ENCODE data around the gene CRMP1.

Gene CRMP1

GRCh38 chr4:5885733-5886132, 7.2 kb downstream of the CRMP1 start:
- H3K27me3 ChIP-seq (ENCODE audit: insufficient read depth, low read length, poor library complexity), result no peaks in the 10 kb centered on the region

GRCh38 chr4:5884796-5885195, 8.1 kb downstream of the CRMP1 start:
- Histone ChIP-seq H3K4me3 (ENCODE audit: low read length) (no peak overlapping the region), H3K4ac (ENCODE audit: low read depth, low read length) (no peak overlapping the region), H2AK5ac (ENCODE audit: low read length) (no peak overlapping the region), H4K8ac (ENCODE audit: low read depth, low read length) (no peak overlapping the region), H3K36me3 (ENCODE audit: control insufficient read depth, insufficient read depth, low read length) (no peaks in the 10 kb centered on the region), H3K4me2 (ENCODE audit: low read length) (no peak overlapping the region), H2BK5ac (ENCODE audit: low read length) (no peak overlapping the region), H3K4me1 (ENCODE audit: control insufficient read depth, low read depth, low read length) (peaks cover 4% of the 10 kb centered on the region), H3K23ac (ENCODE audit: low read length) (no peak overlapping the region), H2BK15ac (replicated peaks; ENCODE audit: low read depth) (no peak overlapping the region), H3K27ac (ENCODE audit: low read depth, low read length) (no peak overlapping the region), H2BK120ac (ENCODE audit: low read depth, low read length) (no peak overlapping the region), H3K79me1 (ENCODE audit: low read length) (peaks cover 52% of the 10 kb centered on the region), H3K79me2 (ENCODE audit: control insufficient read depth, insufficient read depth, low read length) (peaks cover 66% of the 10 kb centered on the region), H3K9ac (ENCODE audit: low read length) (no peak overlapping the region), H3K56ac (ENCODE audit: low read length) (no peak overlapping the region), H3K27me3 (ENCODE audit: insufficient read depth, low read length, poor library complexity) (no peaks in the 10 kb centered on the region), H3K18ac (ENCODE audit: low read length) (no peak overlapping the region), H4K5ac (ENCODE audit: low read length) (no peak overlapping the region)
- no CpG with 5 or more reads among the region's 7 CpGs for WGBS (ENCODE audit: extremely low coverage, insufficient coverage, low lambda C conversion rate)
- no peak for DNase-seq

More at GRCh38 chr4:5885733-5886132, 7.2 kb downstream of the CRMP1 start:
- no peak overlapping the region for H2BK15ac ChIP-seq (replicated peaks; ENCODE audit: low read depth)
- H2BK120ac ChIP-seq (ENCODE audit: low read depth, low read length), result no peak overlapping the region
- H3K4me2 ChIP-seq (ENCODE audit: low read length), result no peak overlapping the region
- no peaks in the 10 kb centered on the region for H3K36me3 ChIP-seq (ENCODE audit: control insufficient read depth, insufficient read depth, low read length)
- peak overlapping the region; percentile 67 for H3K23ac ChIP-seq (ENCODE audit: low read length)
- no peak overlapping the region for H3K9ac ChIP-seq (ENCODE audit: low read length)
- no peak overlapping the region for H4K5ac ChIP-seq (ENCODE audit: low read length)
- peaks cover 7% of the 10 kb centered on the region for H3K4me1 ChIP-seq (ENCODE audit: control insufficient read depth, low read depth, low read length)
- no peak overlapping the region for H3K4me3 ChIP-seq (ENCODE audit: low read length)
- H3K4ac ChIP-seq (ENCODE audit: low read depth, low read length), result no peak overlapping the region
- H4K8ac ChIP-seq (ENCODE audit: low read depth, low read length), result no peak overlapping the region
- DNase-seq, result no peak
- H2AK5ac ChIP-seq (ENCODE audit: low read length), result no peak overlapping the region
- no CpG with 5 or more reads among the region's 3 CpGs for WGBS (ENCODE audit: extremely low coverage, insufficient coverage, low lambda C conversion rate)
- no peak overlapping the region for H3K27ac ChIP-seq (ENCODE audit: low read depth, low read length)
- no peak overlapping the region for H3K18ac ChIP-seq (ENCODE audit: low read length)
- no peak overlapping the region for H2BK5ac ChIP-seq (ENCODE audit: low read length)
- H3K79me1 ChIP-seq (ENCODE audit: low read length), result peaks cover 44% of the 10 kb centered on the region
- peak overlapping the region; percentile 17 for H3K56ac ChIP-seq (ENCODE audit: low read length)
- H3K79me2 ChIP-seq (ENCODE audit: control insufficient read depth, insufficient read depth, low read length), result peaks cover 58% of the 10 kb centered on the region

- Histone ChIP-seq H3K4ac (ENCODE audit: low read depth, low read length) (no peak overlapping the region), H3K18ac (ENCODE audit: low read length) (no peak overlapping the region), H2BK5ac (ENCODE audit: low read length) (no peak overlapping the region), H3K36me3 (ENCODE audit: control insufficient read depth, insufficient read depth, low read length) (no peaks in the 10 kb centered on the region), H4K5ac (ENCODE audit: low read length) (no peak overlapping the region), H3K56ac (ENCODE audit: low read length) (no peak overlapping the region), H3K4me2 (ENCODE audit: low read length) (no peak overlapping the region), H2BK120ac (ENCODE audit: low read depth, low read length) (no peak overlapping the region), H3K9ac (ENCODE audit: low read length) (no peak overlapping the region), H3K23ac (ENCODE audit: low read length) (no peak overlapping the region), H4K8ac (ENCODE audit: low read depth, low read length) (no peak overlapping the region), H2BK15ac (replicated peaks; ENCODE audit: low read depth) (no peak overlapping the region), H2AK5ac (ENCODE audit: low read length) (no peak overlapping the region), H3K79me1 (ENCODE audit: low read length) (peaks cover 57% of the 10 kb centered on the region), H3K27me3 (ENCODE audit: insufficient read depth, low read length, poor library complexity) (no peaks in the 10 kb centered on the region), H3K4me1 (ENCODE audit: control insufficient read depth, low read depth, low read length) (peaks cover 2% of the 10 kb centered on the region), H3K4me3 (ENCODE audit: low read length) (no peak overlapping the region), H3K27ac (ENCODE audit: low read depth, low read length) (no peak overlapping the region), H3K79me2 (ENCODE audit: control insufficient read depth, insufficient read depth, low read length) (peaks cover 70% of the 10 kb centered on the region)
- no peak for DNase-seq
- WGBS (ENCODE audit: extremely low coverage, insufficient coverage, low lambda C conversion rate), result no CpG with 5 or more reads among the region's 1 CpG
These were observed 9.0 kb downstream of the CRMP1 start for GRCh38 chr4:5883916-5884315.

- no peak overlapping the region for H3K9ac ChIP-seq (ENCODE audit: low read length)
- no peak overlapping the region for H3K56ac ChIP-seq (ENCODE audit: low read length)
- no peaks in the 10 kb centered on the region for H3K4me1 ChIP-seq (ENCODE audit: control insufficient read depth, low read depth, low read length)
- H4K5ac ChIP-seq (ENCODE audit: low read length), result no peak overlapping the region
- H3K4ac ChIP-seq (ENCODE audit: low read depth, low read length), result no peak overlapping the region
- no peak overlapping the region for H3K4me2 ChIP-seq (ENCODE audit: low read length)
- no peak overlapping the region for H2BK15ac ChIP-seq (replicated peaks; ENCODE audit: low read depth)
- H2BK120ac ChIP-seq (ENCODE audit: low read depth, low read length), result no peak overlapping the region
- H2BK5ac ChIP-seq (ENCODE audit: low read length), result no peak overlapping the region
- H3K79me2 ChIP-seq (ENCODE audit: control insufficient read depth, insufficient read depth, low read length), result peaks cover 80% of the 10 kb centered on the region
- H3K27ac ChIP-seq (ENCODE audit: low read depth, low read length), result no peak overlapping the region
- no CpG with 5 or more reads among the region's 3 CpGs for WGBS (ENCODE audit: extremely low coverage, insufficient coverage, low lambda C conversion rate)
- peaks cover 65% of the 10 kb centered on the region for H3K79me1 ChIP-seq (ENCODE audit: low read length)
- no peak overlapping the region for H3K18ac ChIP-seq (ENCODE audit: low read length)
- H3K27me3 ChIP-seq (ENCODE audit: insufficient read depth, low read length, poor library complexity), result no peaks in the 10 kb centered on the region
- H4K8ac ChIP-seq (ENCODE audit: low read depth, low read length), result no peak overlapping the region
- no peak overlapping the region for H2AK5ac ChIP-seq (ENCODE audit: low read length)
- H3K23ac ChIP-seq (ENCODE audit: low read length), result no peak overlapping the region
- peak; percentile 64 for DNase-seq
- H3K36me3 ChIP-seq (ENCODE audit: control insufficient read depth, insufficient read depth, low read length), result no peaks in the 10 kb centered on the region
- H3K4me3 ChIP-seq (ENCODE audit: low read length), result no peak overlapping the region
These were observed 9.9 kb downstream of the CRMP1 start for GRCh38 chr4:5882947-5883346.

- H3K23ac ChIP-seq (ENCODE audit: low read length), result no peak overlapping the region
- DNase-seq, result peak; percentile 33
- H3K4me1 ChIP-seq (ENCODE audit: control insufficient read depth, low read depth, low read length), result no peaks in the 10 kb centered on the region
- no peak overlapping the region for H3K4ac ChIP-seq (ENCODE audit: low read depth, low read length)
- no peak overlapping the region for H3K4me3 ChIP-seq (ENCODE audit: low read length)
- no peaks in the 10 kb centered on the region for H3K36me3 ChIP-seq (ENCODE audit: control insufficient read depth, insufficient read depth, low read length)
- H2AK5ac ChIP-seq (ENCODE audit: low read length), result no peak overlapping the region
- H3K27me3 ChIP-seq (ENCODE audit: insufficient read depth, low read length, poor library complexity), result no peaks in the 10 kb centered on the region
- no peak overlapping the region for H2BK5ac ChIP-seq (ENCODE audit: low read length)
- peaks cover 76% of the 10 kb centered on the region for H3K79me2 ChIP-seq (ENCODE audit: control insufficient read depth, insufficient read depth, low read length)
- H4K8ac ChIP-seq (ENCODE audit: low read depth, low read length), result no peak overlapping the region
- H3K79me1 ChIP-seq (ENCODE audit: low read length), result peaks cover 66% of the 10 kb centered on the region
- whole genome bisulfite sequencing (ENCODE audit: extremely low coverage, insufficient coverage, low lambda C conversion rate), result no CpG with 5 or more reads among the region's 4 CpGs
- no peak overlapping the region for H3K4me2 ChIP-seq (ENCODE audit: low read length)
- no peak overlapping the region for H3K56ac ChIP-seq (ENCODE audit: low read length)
- H3K9ac ChIP-seq (ENCODE audit: low read length), result no peak overlapping the region
- H3K18ac ChIP-seq (ENCODE audit: low read length), result no peak overlapping the region
- no peak overlapping the region for H2BK120ac ChIP-seq (ENCODE audit: low read depth, low read length)
- H2BK15ac ChIP-seq (replicated peaks; ENCODE audit: low read depth), result no peak overlapping the region
- no peak overlapping the region for H4K5ac ChIP-seq (ENCODE audit: low read length)
- no peak overlapping the region for H3K27ac ChIP-seq (ENCODE audit: low read depth, low read length)
These were observed 11.5 kb downstream of the CRMP1 start for GRCh38 chr4:5881340-5881739.

- H3K27ac ChIP-seq (ENCODE audit: low read depth, low read length), result no peak overlapping the region
- no peak for DNase-seq
- H3K9ac ChIP-seq (ENCODE audit: low read length), result no peak overlapping the region
- no peak overlapping the region for H2AK5ac ChIP-seq (ENCODE audit: low read length)
- WGBS (ENCODE audit: extremely low coverage, insufficient coverage, low lambda C conversion rate), result no CpG with 5 or more reads among the region's 6 CpGs
- H3K79me1 ChIP-seq (ENCODE audit: low read length), result peaks cover 64% of the 10 kb centered on the region
- H3K4ac ChIP-seq (ENCODE audit: low read depth, low read length), result no peak overlapping the region
- H3K56ac ChIP-seq (ENCODE audit: low read length), result no peak overlapping the region
- H3K4me2 ChIP-seq (ENCODE audit: low read length), result no peak overlapping the region
- no peak overlapping the region for H3K4me3 ChIP-seq (ENCODE audit: low read length)
- peaks cover 2% of the 10 kb centered on the region for H3K4me1 ChIP-seq (ENCODE audit: control insufficient read depth, low read depth, low read length)
- H4K8ac ChIP-seq (ENCODE audit: low read depth, low read length), result no peak overlapping the region
- no peaks in the 10 kb centered on the region for H3K36me3 ChIP-seq (ENCODE audit: control insufficient read depth, insufficient read depth, low read length)
- no peaks in the 10 kb centered on the region for H3K27me3 ChIP-seq (ENCODE audit: insufficient read depth, low read length, poor library complexity)
- no peak overlapping the region for H2BK120ac ChIP-seq (ENCODE audit: low read depth, low read length)
- no peak overlapping the region for H2BK5ac ChIP-seq (ENCODE audit: low read length)
- no peak overlapping the region for H4K5ac ChIP-seq (ENCODE audit: low read length)
- H3K23ac ChIP-seq (ENCODE audit: low read length), result no peak overlapping the region
- no peak overlapping the region for H2BK15ac ChIP-seq (replicated peaks; ENCODE audit: low read depth)
- H3K18ac ChIP-seq (ENCODE audit: low read length), result no peak overlapping the region
- H3K79me2 ChIP-seq (ENCODE audit: control insufficient read depth, insufficient read depth, low read length), result peaks cover 61% of the 10 kb centered on the region
These were observed 14.5 kb downstream of the CRMP1 start for GRCh38 chr4:5878359-5878758.
